Neuronal stem cell (in vitro differentiated cells): Measurements from ENCODE around the gene ALPK3.

Experiments used
- DNase-seq: peaks from one replicate; pipeline ENCODE4 v3.0.0-alpha.2; 2013; ENCODE audit warnings: low spot score
- H2AFZ ChIP-seq: one replicate; pipeline ENCODE4 v1.6.1; 2013; ENCODE audit warnings: mild to moderate bottlenecking, low read length, inconsistent platforms
- H2AK5ac ChIP-seq: 2 replicates; pipeline ENCODE4 v1.6.1; 2013; ENCODE audit warnings: low read depth, mild to moderate bottlenecking, inconsistent platforms, low read length, moderate library complexity, mixed read lengths
- H2BK120ac ChIP-seq: 2 replicates; pipeline ENCODE4 v1.6.1; 2013; ENCODE audit warnings: low read depth, mild to moderate bottlenecking, inconsistent platforms, low read length, moderate library complexity, mixed read lengths
- H2BK12ac ChIP-seq: one replicate; pipeline ENCODE4 v1.6.1; 2013; ENCODE audit warnings: low read length, inconsistent platforms
- H2BK15ac ChIP-seq: 2 replicates; pipeline ENCODE4 v1.6.1; 2013; ENCODE audit warnings: mild to moderate bottlenecking, low read length, inconsistent platforms, mixed read lengths
- H2BK5ac ChIP-seq: one replicate; pipeline ENCODE4 v1.6.1; 2013; ENCODE audit warnings: inconsistent platforms, mild to moderate bottlenecking, low read length, moderate library complexity
- H3K14ac ChIP-seq: one replicate; pipeline ENCODE4 v1.6.1; 2013; ENCODE audit warnings: low read length, inconsistent platforms
- H3K18ac ChIP-seq: 2 replicates; pipeline ENCODE4 v1.6.1; 2013; ENCODE audit warnings: low read length, inconsistent platforms
- H3K23ac ChIP-seq: 2 replicates; pipeline ENCODE4 v1.6.1; 2013; ENCODE audit warnings: low read depth, mild to moderate bottlenecking, mixed read lengths, low read length, inconsistent platforms; ENCODE audit not compliant: poor library complexity
- H3K27ac ChIP-seq: replicated peaks from 3 replicates; pipeline ENCODE4 v1.5.1; 2013; ENCODE audit warnings: low read length, inconsistent platforms
- H3K27me3 ChIP-seq, 3 experiments: 2 replicates each; pipeline ENCODE4 v1.6.1; 2013; ENCODE audit warnings: low read length in 3 of 3, mild to moderate bottlenecking in 2 of 3, inconsistent platforms in 1 of 3, low read depth in 1 of 3, mixed read lengths in 1 of 3, moderate library complexity in 1 of 3; ENCODE audit not compliant: control insufficient read depth in 3 of 3, insufficient read depth in 3 of 3
- H3K36me3 ChIP-seq, 2 donors: replicated peaks in 1 of 2; 2 replicates each; pipeline ENCODE4 v1.6.1; 2013; ENCODE audit warnings: low read length in 2 of 2; ENCODE audit not compliant: control insufficient read depth in 2 of 2, insufficient read depth in 2 of 2
- H3K4ac ChIP-seq: 2 replicates; pipeline ENCODE4 v1.6.1; 2013; ENCODE audit warnings: inconsistent platforms, mild to moderate bottlenecking, low read length, moderate library complexity
- H3K4me1 ChIP-seq, 2 donors: 1 replicate in 1 of 2; 2 replicates in 1 of 2; pipeline ENCODE4 v1.6.1; 2013; ENCODE audit warnings: low read length in 2 of 2, low read depth in 1 of 2; ENCODE audit not compliant: control insufficient read depth in 2 of 2, insufficient read depth in 1 of 2
- H3K4me2 ChIP-seq: one replicate; pipeline ENCODE4 v1.6.1; 2013; ENCODE audit warnings: mild to moderate bottlenecking, low read length, inconsistent platforms; ENCODE audit not compliant: insufficient read depth, poor library complexity, severe bottlenecking
- H3K4me3 ChIP-seq, 2 donors: 2 replicates each; pipeline ENCODE4 v1.5.1; 2013; ENCODE audit warnings: low read length in 2 of 2, mild to moderate bottlenecking in 2 of 2, inconsistent platforms in 1 of 2, moderate library complexity in 1 of 2
- H3K79me1 ChIP-seq: one replicate; pipeline ENCODE4 v1.6.1; 2013; ENCODE audit warnings: low read depth, mild to moderate bottlenecking, inconsistent platforms, low read length, moderate library complexity
- H3K9ac ChIP-seq: one replicate; pipeline ENCODE4 v1.6.1; 2013; ENCODE audit warnings: mild to moderate bottlenecking, low read depth, low read length, inconsistent platforms; ENCODE audit not compliant: poor library complexity
- H3K9me3 ChIP-seq, 2 donors: replicated peaks in 1 of 2; 2 replicates each; pipeline versions ENCODE3 to v1.6.1; 2013; ENCODE audit warnings: low read length in 2 of 2, mild to moderate bottlenecking in 2 of 2, inconsistent platforms in 1 of 2, low read depth in 1 of 2, mixed read lengths in 1 of 2, moderate library complexity in 1 of 2; ENCODE audit not compliant: control insufficient read depth in 2 of 2, insufficient read depth in 1 of 2
- H4K8ac ChIP-seq: one replicate; pipeline ENCODE4 v1.6.1; 2013; ENCODE audit warnings: low read depth, mild to moderate bottlenecking, inconsistent platforms, low read length, moderate library complexity
- H4K91ac ChIP-seq: one replicate; pipeline ENCODE4 v1.6.1; 2013; ENCODE audit warnings: low read length, low read depth, mild to moderate bottlenecking, inconsistent platforms; ENCODE audit not compliant: poor library complexity
- WGBS, 2 donors: extraction: QIAGEN DNeasy Blood & Tissue Kit; methylation state at CpG; one replicate each; pipeline ENCODE4 v1.1.7; 2013; ENCODE audit warnings: missing lambda C conversion rate in 2 of 2, mixed read lengths in 1 of 2; ENCODE audit not compliant: insufficient read length in 2 of 2, insufficient replicate concordance in 1 of 2; ENCODE audit errors: extremely low coverage in 2 of 2; 5-methylcytosine and 5-hydroxymethylcytosine counted together

ALPK3 gene

GRCh38 chr15:84852212-84852611 lies 35.1 kb downstream of the ALPK3 start:
- Histone ChIP-seq H2BK15ac (no peak overlapping the region), H3K79me1 (no peaks in the 10 kb centered on the region), H3K18ac (no peak overlapping the region)

GRCh38 chr15:84855136-84855535 lies 38.0 kb downstream of the ALPK3 start:
- Histone ChIP-seq H3K9ac (no peak overlapping the region), H3K4me2 (no peak overlapping the region), H2BK120ac (no peak overlapping the region), H2BK12ac (no peak overlapping the region), H2AK5ac (no peak overlapping the region), H3K23ac (no peak overlapping the region), H3K27ac (no peak overlapping the region), H3K27me3 (no peaks in the 10 kb centered on the region), H3K14ac (no peak overlapping the region), H3K18ac (no peak overlapping the region), H2BK5ac (no peak overlapping the region), H3K4me1 (no peaks in the 10 kb centered on the region), H3K4me3 (no peak overlapping the region), H3K4ac (no peak overlapping the region), H4K91ac (no peak overlapping the region), H3K79me1 (no peaks in the 10 kb centered on the region), H2AFZ (peak overlapping the region; percentile 18), H3K36me3 (no peaks in the 10 kb centered on the region), H4K8ac (no peak overlapping the region), H3K9me3 (no peaks in the 10 kb centered on the region), H2BK15ac (no peak overlapping the region)
- DNase-seq: no peak
- no CpG with 5 or more reads among the region's 9 CpGs for WGBS, 2 donors

More at GRCh38 chr15:84852212-84852611, 35.1 kb downstream of the ALPK3 start:
- H2AFZ ChIP-seq: no peak overlapping the region
- H4K91ac ChIP-seq: no peak overlapping the region
- H3K4me1 ChIP-seq: no peaks in the 10 kb centered on the region
- no peak overlapping the region for H3K4ac ChIP-seq
- no peak overlapping the region for H3K4me2 ChIP-seq
- no peak for DNase-seq
- WGBS, 2 donors: no CpG with 5 or more reads among the region's 5 CpGs
- no peak overlapping the region for H3K27ac ChIP-seq
- H2BK12ac ChIP-seq: no peak overlapping the region
- no peak overlapping the region for H3K14ac ChIP-seq
- no peak overlapping the region for H2BK120ac ChIP-seq
- H3K9ac ChIP-seq: no peak overlapping the region
- no peaks in the 10 kb centered on the region for H3K27me3 ChIP-seq
- H2AK5ac ChIP-seq: no peak overlapping the region
- H3K9me3 ChIP-seq: peaks cover 0 to 3% of the 10 kb centered on the region in 2 donors
- H3K36me3 ChIP-seq: no peaks in the 10 kb centered on the region
- no peak overlapping the region for H2BK5ac ChIP-seq
- H3K4me3 ChIP-seq: no peak overlapping the region
- no peak overlapping the region for H4K8ac ChIP-seq
- no peak overlapping the region for H3K23ac ChIP-seq

- Histone ChIP-seq H3K36me3 (no peaks in the 10 kb centered on the region), H2AK5ac (no peak overlapping the region), H2BK120ac (no peak overlapping the region), H3K4ac (no peak overlapping the region), H3K9ac (no peak overlapping the region), H3K9me3 (no peaks in the 10 kb centered on the region), H2BK12ac (no peak overlapping the region), H3K27me3 (no peaks in the 10 kb centered on the region), H3K18ac (no peak overlapping the region), H3K79me1 (no peaks in the 10 kb centered on the region), H3K4me1 (no peaks in the 10 kb centered on the region), H3K27ac (no peak overlapping the region), H4K91ac (no peak overlapping the region), H4K8ac (no peak overlapping the region), H3K4me2 (no peak overlapping the region), H2BK5ac (no peak overlapping the region), H3K23ac (no peak overlapping the region), H2BK15ac (no peak overlapping the region), H2AFZ (no peak overlapping the region), H3K4me3 (no peak overlapping the region), H3K14ac (peak overlapping the region; percentile 23)
- no peak for DNase-seq
These were observed 38.6 kb downstream of the ALPK3 start for GRCh38 chr15:84855765-84856164.

- peak overlapping the region; percentile 46 for H3K18ac ChIP-seq
- no peak overlapping the region for H3K4ac ChIP-seq
- H2BK12ac ChIP-seq: peak overlapping the region; percentile 19
- H4K8ac ChIP-seq: no peak overlapping the region
- H3K23ac ChIP-seq: no peak overlapping the region
- H3K27me3 ChIP-seq: no peaks in the 10 kb centered on the region
- no peak overlapping the region for H2BK15ac ChIP-seq
- H3K4me1 ChIP-seq: no peaks in the 10 kb centered on the region
- H3K4me3 ChIP-seq: no peak overlapping the region
- H2AFZ ChIP-seq: no peak overlapping the region
- no CpG with 5 or more reads among the region's 16 CpGs for WGBS, 2 donors
- no peak overlapping the region for H3K4me2 ChIP-seq
- no peak overlapping the region for H3K9ac ChIP-seq
- no peak overlapping the region for H2BK5ac ChIP-seq
- H4K91ac ChIP-seq: no peak overlapping the region
- no peaks in the 10 kb centered on the region for H3K9me3 ChIP-seq
- H3K79me1 ChIP-seq: no peaks in the 10 kb centered on the region
- no peak overlapping the region for H3K27ac ChIP-seq
- no peak overlapping the region for H3K14ac ChIP-seq
- peak overlapping the region; percentile 47 for H2BK120ac ChIP-seq
- H2AK5ac ChIP-seq: no peak overlapping the region
- H3K36me3 ChIP-seq: no peaks in the 10 kb centered on the region
- DNase-seq: no peak
These were observed 39.7 kb downstream of the ALPK3 start for GRCh38 chr15:84856731-84857417.
